ENCODE measurements around the gene SLC4A9.

GRCh38 chr5:140371356-140372151 is 11.6 kb downstream of the SLC4A9 start:
- TF ChIP-seq, protein P1, sequence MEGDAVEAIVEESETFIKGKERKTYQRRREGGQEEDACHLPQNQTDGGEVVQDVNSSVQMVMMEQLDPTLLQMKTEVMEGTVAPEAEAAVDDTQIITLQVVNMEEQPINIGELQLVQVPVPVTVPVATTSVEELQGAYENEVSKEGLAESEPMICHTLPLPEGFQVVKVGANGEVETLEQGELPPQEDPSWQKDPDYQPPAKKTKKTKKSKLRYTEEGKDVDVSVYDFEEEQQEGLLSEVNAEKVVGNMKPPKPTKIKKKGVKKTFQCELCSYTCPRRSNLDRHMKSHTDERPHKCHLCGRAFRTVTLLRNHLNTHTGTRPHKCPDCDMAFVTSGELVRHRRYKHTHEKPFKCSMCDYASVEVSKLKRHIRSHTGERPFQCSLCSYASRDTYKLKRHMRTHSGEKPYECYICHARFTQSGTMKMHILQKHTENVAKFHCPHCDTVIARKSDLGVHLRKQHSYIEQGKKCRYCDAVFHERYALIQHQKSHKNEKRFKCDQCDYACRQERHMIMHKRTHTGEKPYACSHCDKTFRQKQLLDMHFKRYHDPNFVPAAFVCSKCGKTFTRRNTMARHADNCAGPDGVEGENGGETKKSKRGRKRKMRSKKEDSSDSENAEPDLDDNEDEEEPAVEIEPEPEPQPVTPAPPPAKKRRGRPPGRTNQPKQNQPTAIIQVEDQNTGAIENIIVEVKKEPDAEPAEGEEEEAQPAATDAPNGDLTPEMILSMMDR (IDR thresholded peaks at IDR 0.05; ENCODE audit: low read depth, low read length, poor library complexity, severe bottlenecking), result no peak
- TF ChIP-seq EZH2phosphoT487 (IDR thresholded peaks at IDR 0.05; ENCODE audit: borderline replicate concordance, low read length), result no peak
